RPMI8226 (cell line): Measurements from ENCODE around the gene ACTR3C.
A peak's percentile ranks its signal among the peaks of the same experiment; 100 is the strongest.
"Not testable (repeated sequence)": the region's sequence is repeated elsewhere in the genome, so short reads cannot be mapped to it uniquely, and the experiment has no call there.

ENCODE experiments used
- DNase-seq: peaks from one replicate; pipeline ENCODE4 v3.0.0-alpha.2; 2015

Gene ACTR3C

DNA sequence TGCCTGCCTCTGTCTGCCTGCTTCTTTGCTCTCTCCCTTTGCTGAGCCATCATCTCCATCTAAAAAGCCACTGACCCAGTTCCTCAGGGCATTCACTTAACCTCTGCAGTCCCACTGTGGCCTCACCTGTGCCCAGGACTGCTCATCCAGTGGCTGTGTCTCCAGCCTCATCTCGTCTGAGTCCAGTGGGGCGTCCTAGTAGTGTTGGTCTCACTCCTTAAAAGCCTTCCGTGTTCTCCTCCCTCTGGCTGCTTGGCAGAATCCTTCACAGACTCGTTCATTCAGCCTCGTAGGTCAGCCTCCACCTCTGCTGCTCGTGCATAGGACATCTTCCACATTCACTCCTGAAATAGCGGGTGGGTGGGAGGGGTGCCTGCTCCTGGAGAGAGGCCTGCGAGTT, 10.8 kb upstream of the ACTR3C start:
- DNase-seq = no peak

DNA sequence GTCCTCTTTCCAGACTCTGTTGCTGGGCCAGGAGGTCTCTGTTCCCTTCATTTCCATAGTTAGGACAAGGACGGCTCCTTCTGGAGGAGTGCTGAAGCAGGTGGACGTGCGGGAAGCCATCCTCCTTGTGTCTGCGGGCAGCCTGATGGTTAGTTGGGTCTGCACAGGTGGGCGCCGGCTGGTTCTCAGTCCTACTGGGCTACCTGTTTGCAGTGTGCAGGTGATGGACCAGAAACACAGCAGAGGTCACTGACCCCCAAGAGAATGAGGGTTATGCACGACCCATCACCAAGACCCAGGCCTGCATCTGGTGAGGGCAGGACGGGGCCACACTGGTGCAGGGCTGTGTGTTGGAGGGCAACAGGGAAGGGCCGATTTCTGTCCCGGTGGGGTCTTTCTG, 10.3 kb upstream of the ACTR3C start:
- DNase-seq = no peak

DNA sequence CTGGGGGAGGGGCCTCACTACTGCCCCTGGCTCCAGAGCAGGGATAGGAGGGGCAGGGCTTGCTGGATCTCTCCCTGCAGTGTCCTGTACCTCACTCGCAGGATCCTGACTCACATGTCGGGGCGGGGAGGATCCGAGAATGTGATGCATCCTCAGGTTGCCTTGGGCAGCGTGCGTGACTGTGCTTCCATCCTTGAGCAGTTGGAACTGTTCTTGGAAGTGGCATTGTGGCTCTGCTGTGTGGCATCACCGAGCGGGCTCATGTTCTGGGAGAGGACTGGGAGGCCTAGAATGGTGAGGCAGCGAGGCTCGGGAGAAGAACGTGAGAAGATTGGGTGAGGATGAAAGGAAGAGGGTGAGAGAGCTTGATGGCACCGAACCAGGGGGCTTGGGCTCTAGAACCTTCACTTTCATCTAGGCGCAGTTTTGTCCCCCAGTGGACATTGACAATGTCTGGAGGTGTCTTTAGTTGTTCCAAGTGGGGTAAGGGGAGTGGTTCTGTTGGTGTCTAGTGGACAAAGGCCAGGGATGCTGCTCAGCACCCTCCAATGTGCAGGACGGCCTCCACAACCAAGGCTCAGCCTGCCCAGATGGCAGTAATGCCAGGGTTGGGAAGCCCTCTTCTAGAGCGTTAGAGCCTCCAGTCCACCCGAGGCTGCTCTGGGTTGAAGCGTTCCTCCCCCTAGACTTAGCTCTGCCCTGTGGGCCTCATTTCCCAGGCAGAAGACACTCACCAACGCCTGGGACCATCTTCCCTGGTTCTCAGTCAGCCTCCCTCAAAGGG, 9.7 kb upstream of the ACTR3C start:
- no peak for DNase-seq

DNA sequence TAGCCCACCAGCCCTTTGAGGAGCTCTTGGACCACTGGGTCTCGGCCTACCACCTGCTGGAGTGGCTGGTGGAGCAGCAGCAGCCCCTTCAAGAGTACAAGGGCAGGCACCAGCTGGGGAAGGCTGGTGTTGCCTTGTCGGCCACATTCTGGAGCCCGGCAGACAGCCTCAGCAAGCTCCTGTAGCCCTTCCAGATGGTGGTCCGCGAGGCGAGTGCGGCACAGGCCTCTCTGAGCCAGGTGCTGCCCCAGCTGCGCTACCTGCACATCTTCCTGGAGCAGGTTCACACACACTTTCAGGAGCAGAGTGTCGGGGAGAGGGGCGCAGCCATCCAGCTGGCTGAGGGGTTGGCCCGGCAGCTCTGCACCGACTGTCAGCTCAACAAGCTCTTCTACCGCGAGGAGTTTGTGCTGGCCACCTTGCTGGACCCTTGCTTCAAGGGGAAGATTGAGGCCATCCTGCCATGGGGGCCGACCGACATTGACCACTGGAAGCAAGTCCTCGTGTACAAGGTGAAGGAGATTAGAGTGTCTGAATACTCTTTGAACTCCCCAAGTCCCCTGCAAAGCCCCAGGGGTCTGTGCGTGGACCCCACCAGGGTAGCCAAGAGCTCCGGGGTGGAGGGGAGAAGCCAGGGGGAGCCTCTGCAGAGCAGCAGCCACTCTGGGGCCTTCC, 7.0 kb upstream of the ACTR3C start:
- DNase-seq = no peak

DNA sequence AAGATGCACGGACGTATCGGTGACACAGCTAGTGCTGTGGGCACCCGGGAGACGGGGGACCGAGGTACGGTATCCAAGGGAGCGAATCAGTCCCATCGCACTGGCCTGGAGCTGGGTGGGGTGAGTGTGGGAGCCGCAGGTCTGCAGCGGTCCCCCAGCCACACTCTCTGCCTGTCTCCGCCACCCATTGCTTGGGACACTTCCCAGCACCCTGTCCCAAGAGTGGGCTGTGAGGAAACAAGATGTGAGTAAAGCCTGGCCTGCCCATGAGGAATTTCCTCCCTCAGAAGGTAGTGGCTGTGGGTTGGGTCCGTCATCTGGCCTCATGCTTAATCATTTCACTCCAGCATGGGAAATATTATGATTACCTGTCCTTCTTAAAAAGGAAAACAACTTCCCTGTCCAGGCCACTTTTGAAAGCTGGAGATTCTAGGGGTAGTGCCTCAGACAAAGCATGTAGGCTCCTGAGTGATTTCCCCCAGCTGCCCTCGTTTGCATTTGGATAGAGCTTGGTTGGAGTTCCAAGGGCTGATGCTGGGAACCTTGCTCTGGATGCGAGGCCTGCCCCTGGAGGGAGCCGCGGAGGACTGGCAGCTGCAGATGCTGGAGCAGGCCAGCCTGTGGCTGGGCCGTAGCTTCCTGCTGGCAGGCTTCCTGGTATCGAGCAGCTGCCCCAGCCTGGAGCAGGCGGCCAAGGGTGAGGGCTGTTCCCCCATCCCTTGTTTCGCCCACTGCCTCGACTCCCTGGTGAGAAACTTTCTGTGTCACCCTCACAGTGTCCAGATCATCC, 6.2 kb upstream of the ACTR3C start:
- DNase-seq = no peak

DNA sequence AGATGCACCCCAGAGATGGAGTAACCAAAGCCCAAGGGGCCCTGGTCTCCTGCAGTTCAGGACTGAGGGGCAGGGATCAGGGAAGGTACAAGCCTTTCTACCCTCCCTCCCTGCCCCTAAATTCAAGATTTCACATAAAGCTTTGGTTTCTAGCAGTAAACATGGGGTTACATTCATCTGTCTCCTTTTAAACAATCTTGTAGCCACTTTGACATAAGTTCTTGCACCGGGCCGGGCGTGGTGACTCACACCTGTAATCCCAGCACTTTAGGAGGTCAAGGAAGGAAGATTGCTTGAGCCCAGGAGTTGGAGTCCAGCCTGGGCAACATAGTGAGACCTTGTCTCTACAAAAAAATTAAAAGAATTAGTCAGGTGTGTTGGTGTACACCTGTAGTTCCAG, 4.0 kb upstream of the ACTR3C start:
- DNase-seq = no peak

DNA sequence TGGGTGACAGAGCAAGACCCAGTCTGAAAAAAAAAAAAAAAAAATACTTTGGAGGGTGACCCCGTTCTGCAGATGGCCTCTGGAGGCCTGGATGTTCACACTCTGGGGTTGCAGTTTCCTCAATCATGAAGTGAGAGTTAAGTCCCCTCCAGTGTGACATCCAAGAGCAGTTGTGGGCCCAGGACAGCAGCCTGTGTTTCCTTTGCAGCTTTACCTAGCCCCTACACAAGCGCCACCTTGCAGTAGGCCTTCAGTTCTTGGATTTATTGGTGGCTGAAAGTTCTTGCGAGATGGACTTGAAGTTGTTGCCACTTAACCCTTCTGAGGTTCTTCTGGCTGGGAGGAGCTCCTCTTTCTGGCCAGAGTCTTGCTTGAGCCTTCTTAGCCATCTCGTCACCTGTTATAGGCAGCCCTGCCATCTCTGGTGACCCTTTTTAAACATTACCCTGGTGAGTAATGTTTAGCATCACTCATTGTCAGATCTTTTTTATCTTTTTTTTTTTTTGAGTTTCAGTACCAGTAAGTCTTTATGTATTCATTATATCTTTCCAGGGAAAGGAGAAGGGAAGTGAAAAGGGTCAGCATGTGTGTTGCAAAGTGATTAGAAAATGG, 3.4 kb upstream of the ACTR3C start:
- no peak for DNase-seq

DNA sequence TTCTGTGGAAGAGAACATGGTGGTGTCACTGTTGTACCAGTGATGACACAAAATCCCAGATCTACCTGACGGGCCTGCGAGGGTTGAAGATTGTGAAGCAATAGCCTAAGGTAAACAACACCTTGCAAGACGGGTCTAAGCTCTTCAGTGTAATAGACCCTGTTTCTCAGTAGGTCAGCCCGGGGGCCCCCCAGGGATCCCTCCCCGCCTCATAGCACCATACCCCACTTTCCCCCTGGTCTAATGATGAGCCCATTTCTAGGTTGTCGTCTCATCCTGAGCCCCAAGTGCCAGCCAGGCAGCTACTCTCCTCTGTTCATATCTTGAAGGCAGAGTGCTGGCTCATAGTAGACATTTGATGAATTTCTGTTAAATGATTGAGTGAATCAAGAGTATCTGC, 2.6 kb upstream of the ACTR3C start:
- DNase-seq = no peak

DNA sequence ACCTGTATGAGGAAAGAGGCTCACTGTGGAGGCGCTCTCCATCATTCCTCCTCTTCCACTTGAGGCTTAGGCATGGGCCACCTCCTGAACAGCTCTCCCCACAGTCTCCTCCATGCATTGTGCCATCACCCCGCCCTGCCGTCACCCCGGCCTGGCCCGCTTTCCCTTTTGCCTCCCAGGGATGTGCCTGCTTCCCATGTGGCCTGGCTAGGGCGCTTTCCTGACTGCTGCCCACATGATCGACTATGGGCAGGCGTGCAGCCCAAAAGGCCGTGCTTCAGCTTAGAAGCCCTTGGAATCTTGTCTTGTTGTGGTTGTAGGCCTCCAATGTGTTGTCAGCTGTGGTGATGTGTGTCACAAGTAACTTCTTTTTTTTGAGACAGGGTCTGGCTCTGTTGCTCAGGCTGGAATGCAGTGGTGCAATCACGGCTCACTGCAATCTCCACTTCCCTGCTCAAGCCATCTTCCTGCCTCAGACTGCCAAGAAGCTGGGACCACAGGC, 1.8 kb upstream of the ACTR3C start:
- no peak for DNase-seq

DNA sequence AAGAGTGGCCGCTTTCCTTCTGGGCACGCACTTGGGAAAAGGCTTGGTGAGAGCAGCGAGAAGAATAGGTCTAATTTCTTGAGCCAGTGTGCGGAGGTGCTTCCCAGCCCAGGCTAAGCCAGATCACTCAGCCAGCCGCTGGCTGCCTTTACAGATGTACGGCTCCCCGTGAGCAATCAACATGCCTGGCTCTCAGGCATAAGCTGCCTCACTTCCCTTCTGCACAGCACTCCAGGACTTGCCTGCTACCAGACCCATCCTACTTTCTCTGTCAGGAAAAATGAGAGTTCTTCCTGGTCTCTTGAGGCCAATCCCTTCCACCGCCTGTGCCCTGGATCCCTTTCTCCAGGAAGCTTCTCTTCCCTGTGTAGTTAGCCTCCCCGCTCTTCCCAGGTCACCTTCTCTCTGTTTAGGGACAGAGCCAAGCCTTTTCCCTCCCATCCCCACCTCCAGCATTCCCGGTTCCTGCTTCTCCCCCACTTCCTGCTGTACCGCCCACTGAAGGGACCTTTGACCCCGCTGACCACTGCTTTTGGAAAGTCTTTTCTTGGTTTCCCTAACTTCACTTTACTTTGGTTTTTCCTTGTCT, 1.1 kb upstream of the ACTR3C start:
- peak; percentile 42 for DNase-seq

DNA sequence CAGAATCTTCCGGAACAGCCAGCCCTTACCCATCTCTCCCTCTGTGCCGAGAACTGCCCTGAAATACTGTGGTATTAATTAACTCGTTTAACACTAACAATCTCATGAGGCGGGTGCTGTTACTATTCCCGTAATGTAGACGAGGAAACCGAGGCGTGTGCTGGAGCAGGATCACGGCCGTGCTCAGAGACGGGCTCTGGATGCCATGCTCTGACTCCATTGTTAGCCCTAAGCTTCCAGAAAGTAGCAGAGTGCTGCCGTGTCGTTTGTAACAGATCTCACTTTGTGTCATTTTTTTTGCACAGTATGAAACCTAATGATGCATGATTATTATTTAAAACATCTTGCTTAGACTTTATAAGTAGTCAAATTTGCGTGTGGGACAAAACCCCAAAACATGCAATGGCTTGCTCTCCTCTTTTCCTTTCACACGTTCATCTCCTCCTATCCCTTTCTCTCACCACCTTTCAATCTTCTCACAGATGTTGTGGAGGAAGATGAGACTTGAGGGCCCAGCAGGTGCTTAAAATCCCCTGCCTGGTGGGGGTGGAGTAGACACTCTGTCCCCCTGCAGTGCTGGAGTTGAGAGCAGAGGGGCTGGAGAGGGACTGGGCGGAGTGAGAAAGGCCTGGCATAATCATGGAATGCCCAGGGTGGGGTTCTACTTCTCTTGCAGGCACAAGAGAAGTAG, 482 bp upstream of the ACTR3C start:
- DNase-seq = no peak

DNA sequence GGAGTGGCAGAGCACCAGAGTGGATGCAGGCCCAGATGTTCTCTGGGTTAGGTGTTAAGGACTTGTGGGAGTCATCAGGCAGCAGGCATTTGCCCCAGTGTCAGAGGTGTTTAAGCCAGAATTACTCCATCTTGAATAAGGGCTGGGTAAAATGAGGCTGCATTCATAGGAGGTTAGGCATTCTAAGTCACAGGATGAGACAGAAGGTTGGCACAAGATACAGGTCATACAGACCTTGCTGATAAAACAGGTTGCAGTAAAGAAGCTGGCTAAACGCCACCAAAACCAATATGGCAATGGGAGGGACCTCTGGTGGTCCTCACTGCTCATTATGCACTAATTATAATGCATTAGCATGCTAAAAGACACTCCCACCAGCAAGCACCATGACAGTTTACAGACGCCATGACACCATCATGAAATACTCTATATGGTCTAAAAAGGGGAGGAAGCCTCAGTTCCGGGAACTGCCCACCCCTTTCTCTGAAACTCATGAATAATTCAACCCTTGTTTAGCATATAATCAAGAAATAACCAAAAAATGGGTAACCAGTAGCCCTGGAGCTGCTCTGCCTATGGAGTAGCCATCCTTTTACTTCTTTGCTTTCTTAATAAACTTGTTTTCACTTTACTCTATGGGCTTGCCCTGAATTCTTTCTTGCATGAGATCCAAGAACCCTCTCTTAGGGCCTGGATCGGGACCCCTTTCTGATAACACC, 1.1 kb downstream of the ACTR3C start:
- peak; percentile 79 for DNase-seq

DNA sequence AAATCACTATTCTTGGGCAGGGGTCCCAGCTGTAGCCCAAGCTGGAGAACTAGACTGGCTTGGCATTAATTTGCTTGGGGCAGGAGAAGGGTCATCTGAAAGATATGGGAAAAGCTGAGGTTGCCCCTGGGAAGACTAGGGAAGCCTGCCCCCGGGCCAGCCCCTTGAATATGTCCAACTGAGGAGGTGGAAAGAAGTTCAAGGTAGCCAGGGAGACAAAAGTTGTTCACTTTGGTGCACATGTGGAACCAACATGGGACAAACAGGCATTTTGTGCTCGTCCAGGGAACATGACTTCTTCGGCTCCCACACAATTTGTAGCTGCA, 1.6 kb downstream of the ACTR3C start:
- DNase-seq = no peak

DNA sequence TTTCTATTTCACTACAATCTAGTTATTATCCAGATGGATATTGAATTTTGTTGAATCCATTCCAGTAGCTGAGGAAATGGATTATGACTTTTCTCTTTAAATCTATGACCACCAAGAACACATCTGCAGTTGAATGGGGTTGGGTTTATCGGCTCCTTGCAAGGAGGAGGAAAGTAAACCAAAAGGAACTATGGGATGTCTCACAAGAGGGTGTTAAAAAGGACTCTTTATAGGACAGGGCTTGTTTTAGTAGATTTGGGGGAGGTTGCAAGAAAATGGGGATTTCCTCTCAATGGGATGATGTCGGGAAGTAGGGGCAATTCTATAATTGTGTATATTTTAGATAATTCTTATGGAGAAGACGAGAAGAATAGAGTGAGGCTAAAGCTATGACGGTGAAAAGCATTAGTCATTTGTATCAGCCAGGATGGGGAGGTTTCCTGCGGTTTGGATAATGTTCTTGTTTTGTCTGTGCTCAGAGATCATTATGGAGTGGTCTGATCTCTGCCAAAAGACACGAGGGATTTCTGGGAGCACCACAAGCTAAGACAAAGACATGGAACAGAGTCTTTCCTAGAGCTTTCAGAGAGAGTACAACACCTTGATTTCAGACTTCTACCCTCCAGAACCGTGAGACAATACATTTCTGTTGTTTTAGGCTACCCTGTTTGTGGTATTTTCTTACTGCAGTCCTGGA, 5.4 kb downstream of the ACTR3C start:
- no peak for DNase-seq

DNA sequence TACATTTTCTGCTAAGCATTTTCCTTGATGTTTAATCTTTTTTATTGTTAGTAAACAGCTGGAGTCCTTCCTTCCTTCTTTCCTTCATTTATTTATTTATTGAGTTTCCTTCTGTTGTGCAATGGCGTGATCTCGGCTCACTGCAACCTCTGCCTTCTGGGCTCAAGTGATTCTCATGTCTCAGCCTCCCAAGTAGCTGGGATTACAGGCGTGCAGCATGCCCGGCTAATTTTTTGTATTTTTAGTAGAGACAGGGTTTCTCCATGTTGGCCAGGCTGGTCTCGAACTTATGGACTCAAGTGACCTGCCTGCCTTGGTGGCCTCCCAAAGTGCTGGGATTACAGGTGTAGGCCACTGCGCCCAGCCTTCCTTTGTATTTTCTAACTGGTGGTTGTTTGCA, 6.4 kb downstream of the ACTR3C start:
- not testable (repeated sequence) for DNase-seq

DNA sequence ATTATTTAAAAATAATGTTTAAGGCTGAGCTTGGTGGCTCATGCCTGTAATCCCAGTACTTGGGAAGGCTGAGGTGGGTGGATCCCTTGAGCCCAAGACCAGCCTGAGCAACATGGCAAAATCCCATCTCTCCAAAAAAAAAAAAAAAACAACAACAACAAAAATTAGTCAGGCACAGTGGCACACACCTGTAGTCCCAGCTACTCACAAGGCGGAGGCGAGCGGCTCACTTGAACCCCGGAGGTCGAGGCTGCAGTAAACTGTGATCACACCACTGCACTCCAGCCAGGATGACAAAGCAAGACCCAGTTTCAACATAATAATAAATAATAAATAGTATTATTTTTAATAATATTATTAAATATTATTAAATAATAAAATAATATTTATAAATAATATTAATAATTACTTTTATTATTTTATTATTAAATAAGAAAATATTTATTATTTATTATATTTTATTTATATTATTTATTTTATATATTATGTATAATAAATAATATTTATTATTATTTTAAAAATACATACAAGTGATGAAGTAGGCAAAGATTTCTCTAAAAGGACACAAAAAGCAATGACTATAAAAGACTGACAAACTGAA, 8.6 kb downstream of the ACTR3C start:
- DNase-seq = no peak

DNA sequence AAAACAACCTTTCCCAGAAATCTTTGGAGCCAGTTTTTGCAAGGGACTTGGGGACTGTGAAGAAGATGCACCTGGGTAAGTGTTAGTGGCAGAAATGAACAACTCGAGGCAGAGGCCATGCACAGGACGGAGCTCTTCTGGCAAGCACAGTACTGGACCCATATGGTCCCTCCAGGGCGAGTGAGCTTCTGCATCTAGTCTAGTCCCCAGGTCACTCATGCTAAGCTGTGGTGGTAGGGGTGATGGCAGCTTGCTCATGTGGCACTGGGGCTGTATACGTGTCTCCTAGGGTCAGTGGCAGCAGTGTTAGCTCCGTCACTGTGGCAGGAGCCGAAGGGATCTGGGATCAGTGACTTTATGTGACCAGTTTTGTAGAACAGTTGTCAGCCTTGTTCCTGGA, 9.5 kb downstream of the ACTR3C start:
- DNase-seq = no peak

DNA sequence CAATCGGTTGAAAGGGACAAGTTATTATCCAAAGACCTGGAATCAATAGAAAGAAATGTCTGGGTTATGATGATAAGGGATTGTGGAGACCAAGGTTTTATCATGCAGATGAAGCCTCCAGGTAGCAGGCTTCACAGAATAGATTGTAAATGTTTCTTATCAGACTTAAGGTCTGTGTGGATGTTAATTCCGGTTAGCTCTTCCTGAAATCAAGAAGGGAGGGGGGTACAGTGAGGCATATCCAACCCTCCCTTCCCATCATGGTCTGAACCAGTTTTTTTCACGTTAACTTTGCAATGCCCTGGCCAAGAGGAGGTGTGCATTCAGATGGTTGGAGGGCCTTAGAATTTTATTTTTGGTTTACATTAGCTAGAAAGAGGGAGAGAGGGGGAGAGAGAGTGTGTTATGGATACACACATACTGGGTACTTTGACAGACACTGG, 10.0 kb downstream of the ACTR3C start:
- DNase-seq = no peak

DNA sequence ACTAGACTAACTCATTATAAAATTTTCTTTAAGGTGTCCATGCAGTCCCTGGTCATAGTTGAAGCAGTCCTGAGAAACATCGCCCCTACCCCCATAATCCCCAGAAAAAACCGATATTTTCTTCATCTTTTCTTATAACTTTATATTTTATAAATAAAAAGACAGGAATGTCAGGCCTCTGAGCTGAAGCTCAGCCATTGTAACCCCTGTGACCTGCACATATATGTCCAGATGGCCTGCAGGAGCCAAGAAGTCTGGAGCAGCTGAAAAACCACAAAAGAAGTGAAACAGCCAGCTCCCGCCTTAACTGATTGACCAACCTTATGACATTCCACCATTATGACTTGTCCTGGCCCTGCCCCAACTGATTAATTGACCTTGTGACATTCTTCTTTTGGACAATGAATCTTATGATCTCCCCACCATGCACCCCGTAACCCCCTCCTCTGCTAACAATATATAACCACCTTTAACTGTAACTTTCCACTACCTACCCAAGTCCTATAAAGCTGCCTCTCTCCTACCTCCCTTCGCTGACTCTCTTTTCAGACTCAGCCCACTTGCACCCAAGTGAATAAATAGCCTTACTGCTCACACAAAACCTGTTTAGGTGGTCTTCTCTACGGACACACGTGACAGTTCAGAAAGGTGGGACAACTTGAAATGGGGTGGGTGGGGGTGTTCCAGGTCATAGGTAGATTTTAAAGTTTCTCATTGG, 10.5 kb downstream of the ACTR3C start:
- DNase-seq = peak; percentile 74

DNA sequence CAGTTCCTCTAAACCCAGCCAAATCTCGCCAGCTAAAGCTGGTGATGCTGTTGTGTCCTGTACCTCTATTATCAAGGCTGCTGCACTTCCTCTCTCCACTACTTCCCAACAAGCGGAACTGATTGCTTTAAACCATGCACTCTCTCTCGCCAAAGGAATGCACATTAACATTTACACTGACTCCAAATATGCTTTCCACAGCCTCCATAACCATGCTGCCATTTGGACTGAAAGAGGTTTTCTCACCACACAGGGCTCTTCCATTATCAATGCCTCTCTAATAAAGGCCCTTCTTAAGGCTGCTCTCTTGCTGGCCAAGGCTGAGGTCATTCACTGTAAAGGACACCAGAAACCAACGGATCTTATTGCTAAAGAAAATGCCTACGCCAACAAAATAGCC, 11.6 kb downstream of the ACTR3C start:
- DNase-seq = no peak
